HUDEP-2 (cell line): ENCODE measurements around the gene SLC6A9.
A peak's percentile ranks its signal among the peaks of the same experiment; 100 is the strongest.

Experiments used
- DNase-seq, 76 experiments: peaks; one replicate each; lab custom pipeline; 2025; ENCODE audit not compliant: unreplicated experiment in 76 of 76; lab: John Stamatoyannopoulos, UW

The SLC6A9 gene

DNA sequence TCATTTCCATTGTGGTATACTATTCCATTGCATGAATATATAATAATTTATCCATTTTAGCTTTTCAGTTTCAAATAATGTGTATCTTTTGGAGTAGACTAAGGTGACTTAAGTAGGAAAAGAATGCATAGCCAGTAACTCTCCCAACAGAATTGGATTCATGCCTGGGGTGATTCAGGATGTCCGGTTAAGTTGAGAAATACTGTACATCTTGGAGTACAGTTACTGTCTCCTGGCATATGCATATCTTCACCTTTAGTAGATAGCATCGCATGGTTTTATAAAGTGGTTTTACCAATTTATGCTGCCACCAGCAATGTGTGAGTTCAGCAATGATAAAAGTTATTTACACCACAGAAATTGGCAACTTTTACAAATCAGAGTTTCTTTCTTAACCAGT is 18.6 kb upstream of the SLC6A9 start:
- DNase-seq: no peak

DNA sequence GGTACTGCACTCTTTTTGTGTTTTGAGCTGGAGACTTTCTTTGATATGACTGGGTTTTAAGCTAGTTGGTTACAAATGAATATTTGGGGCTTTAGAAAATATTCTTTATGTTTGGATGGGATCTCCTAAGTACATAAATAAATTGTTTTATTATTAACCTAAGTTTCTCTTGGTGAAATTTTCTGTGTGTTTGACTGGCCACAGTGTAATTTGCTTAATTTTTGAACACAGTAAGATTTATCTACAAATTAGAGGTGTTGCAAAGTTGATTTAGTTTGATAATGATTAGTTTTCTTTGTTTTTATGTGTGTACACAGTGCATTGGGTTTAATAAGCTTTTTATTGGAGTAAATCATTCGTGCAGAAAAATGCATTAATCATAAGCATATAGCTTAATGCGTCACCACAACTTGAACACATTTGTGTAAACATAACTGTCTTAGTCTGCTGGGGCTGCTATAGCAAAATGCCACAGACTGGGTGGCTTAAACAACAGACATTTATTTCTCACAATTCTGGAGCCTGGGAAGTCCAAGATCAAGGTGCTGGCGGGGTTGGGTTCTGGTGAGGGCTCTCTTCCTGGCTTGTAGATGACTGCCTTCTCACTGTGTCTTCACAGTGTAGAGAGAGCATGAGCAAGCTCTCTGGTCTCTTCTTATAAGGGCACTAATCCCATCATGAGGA is 17.4 kb upstream of the SLC6A9 start:
- DNase-seq: no peak

DNA sequence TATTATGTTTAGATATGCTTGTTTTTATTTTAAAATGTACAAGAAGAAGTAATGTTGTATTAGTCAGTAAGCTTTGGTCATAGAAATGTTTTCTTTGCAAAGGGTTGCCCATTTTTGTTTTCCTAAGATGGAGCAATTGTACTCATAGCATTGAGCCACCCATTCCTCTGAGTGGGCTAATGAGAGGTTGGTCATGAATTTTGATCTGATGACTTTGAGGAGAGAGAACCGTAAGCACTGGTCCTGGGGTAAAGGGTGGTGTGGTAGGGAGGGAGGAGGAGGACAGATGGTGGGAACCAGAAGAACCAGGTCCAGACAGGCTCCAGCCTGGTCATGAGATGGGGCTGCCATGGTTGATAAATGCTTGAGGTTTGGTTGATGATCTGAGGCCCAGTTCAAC is 15.9 kb upstream of the SLC6A9 start:
- DNase-seq: no peak

DNA sequence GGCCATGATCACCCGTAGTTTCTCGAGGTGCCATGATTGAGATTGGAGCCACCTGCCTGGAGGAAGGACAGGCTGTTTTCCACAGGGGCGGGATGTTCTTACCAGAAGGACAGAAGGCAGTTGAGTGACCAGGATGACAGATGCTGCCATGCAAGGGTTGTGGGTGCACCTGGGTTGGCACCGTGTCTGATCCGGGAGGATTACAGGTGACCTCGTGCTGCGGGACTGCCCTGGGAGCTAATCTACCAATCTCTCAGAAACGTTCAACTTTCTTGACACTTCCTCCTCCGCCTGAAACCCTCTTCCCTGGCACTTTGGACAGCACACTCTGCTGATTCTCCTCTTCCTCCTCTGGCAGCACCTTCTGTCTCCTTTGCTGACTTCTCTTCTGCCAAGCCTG is 13.8 kb upstream of the SLC6A9 start:
- DNase-seq: no peak

DNA sequence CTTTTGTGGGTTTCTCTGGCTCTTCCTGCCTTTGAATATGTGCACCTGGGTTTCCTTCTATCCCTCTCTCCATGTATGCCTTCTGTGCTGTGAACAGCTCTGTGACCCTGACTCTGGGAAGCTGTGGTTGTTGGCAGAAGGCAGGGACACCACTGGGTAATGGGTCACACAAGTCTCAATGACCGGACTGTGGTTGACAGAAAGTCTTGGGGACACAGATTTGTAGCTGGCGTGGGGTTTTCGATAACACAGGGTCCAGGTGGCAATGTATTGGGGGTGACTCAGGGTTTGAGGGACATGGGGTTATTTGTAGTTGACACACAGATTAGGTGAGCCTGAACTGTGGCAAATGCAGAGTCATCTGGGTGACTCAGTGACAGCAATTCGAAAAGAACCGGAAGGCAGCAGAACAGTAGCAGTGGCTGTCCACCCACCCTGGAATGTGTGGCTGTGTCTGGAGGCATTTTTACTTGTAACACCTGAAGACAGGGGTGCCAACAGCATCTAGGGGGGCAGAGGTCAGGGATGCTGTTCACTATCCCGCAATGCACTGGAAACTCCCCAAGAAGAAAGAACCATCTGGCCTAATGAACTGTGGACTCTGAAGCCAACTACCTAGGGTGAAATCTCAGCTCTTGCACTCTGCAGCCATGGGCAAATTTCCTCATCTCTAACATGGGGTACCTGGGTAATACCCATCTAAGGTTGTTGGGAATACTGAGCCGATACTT is 13.0 kb upstream of the SLC6A9 start:
- DNase-seq: no peak

DNA sequence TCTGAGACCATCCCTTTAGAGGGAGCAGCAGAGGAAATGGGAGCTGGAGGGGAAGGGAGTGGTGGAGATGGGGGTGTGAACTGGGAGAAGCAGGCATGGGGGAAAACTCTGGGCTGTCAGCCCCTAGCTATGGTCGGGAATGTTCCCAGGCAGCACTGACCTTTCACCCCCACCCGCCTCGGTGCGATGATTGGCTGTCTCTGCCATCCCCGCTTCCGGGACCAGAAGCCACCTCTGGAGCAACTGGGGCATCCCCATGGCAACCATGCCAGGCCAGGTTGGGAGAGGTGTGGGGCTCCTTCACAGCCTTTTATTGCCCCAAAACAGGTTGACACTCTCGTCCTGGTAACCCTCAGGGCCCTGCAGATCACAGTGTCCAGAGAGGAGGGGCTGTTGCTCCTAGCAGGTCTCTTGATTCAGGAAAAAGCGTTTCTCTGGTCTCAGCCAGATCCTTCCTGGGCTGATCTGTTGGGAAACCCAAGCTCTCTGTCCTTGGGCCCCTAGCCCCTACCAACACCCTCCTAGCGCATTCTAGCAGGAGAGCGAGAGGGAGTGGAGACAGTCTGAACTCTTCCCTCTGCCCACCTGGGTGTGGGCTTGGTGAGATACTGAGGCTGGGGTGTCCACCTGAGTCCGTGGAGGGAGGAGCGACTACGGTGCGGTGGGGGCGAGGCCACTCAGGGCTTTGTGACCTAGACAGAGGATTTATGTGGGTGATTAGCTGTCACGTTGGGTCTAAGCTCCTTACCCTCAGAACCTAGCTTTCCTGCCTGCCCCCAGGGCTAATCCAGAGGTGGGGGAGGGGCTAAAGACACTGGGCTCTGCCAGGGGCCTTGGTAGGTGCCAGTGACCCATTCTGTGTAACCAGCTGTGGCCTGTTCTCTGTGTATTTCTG is 12.2 kb upstream of the SLC6A9 start:
- DNase-seq: no peak

DNA sequence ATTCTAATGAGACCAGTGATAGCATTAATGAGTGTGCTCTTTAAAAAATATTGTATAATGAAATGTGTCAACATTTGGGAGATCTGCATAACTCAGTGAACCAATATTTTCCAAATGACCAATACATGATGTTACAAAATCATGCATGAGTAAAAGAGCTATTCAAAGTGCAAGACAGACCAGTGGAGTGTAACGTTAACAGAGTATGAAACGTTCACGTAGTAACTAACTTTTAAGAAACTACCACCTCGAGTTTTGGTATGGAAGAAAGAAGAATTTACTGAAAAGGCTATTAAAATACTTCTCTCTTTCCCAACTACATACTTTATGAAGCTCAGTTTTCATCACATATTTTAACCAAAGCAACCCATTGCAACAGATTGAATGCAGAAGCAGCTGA is 9.6 kb upstream of the SLC6A9 start:
- no peak for DNase-seq

DNA sequence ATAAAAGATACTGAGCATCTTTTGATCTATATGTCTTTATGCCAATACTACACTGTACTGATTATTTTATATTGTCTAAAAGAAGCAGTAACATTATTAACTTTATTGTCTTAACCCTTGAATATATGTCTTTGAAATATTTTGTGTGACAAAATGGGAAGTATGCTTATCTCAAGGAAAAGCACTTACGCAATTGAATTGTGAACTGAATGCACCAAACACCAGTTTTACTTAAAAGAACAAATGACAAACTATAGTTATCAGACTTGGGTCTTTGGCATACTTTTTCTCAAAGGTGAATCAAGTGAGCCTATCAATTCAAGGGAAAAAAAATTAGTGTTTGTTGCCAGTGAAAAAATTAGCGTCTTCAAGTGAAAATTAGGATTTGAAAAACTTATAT is 9.2 kb upstream of the SLC6A9 start:
- no peak for DNase-seq

DNA sequence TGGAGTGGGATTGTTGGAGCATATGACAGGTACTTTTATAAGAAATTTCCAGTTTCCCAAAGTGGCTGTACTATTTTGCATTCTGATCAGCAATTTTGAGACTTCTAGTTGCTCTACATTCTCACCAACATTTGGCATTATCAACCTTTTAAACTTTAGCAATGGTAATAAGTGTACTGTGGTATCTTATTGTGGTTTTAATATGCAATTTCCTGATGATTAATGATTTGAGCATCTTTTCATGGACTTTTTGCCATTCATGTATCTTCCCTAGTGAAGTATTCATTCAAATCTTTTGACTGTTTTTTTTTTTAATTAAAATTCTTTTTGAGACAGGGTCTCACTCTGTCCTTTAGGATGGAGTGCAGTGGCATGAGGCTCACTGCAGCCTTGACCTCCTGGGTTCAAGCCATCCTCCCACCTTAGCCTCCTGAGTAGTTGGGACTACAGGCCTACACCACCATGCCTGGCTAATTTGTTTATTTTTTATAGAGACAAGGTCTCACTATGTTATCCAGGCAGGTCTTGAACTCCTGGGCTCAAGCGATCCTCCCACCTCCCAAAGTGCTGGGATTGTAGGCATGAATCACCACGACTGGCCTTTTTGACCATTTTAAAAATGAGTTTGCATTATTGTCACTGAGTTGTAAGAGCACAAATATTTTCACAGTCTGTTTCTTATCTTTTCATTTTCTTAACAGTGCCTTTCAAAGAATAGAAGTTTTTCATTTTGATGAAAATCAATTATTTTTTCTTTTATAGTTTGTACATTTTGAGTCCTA is 7.8 kb upstream of the SLC6A9 start:
- DNase-seq: no peak

DNA sequence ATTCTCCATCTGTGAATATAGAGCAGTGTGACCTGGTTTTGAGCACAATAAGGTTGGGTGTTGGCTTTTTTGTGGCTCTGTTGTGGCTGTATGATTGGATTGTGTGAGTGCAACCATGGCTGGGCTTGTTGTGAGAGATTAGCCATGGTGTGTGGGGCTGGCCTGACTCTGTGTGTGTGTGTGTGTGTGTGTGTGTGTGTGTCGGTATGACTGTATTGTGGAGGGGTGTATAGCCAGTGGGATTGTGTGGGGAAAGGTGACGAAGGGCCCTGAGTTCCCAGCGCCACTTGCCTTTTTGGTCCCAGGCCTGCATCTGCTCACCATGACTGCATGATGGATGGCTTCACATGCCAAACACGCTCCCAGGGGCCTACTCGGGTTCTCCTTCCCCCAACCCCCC is 5.9 kb upstream of the SLC6A9 start:
- DNase-seq: peak in 72 of 76 experiments; percentile 28 to 89 (median 68)

DNA sequence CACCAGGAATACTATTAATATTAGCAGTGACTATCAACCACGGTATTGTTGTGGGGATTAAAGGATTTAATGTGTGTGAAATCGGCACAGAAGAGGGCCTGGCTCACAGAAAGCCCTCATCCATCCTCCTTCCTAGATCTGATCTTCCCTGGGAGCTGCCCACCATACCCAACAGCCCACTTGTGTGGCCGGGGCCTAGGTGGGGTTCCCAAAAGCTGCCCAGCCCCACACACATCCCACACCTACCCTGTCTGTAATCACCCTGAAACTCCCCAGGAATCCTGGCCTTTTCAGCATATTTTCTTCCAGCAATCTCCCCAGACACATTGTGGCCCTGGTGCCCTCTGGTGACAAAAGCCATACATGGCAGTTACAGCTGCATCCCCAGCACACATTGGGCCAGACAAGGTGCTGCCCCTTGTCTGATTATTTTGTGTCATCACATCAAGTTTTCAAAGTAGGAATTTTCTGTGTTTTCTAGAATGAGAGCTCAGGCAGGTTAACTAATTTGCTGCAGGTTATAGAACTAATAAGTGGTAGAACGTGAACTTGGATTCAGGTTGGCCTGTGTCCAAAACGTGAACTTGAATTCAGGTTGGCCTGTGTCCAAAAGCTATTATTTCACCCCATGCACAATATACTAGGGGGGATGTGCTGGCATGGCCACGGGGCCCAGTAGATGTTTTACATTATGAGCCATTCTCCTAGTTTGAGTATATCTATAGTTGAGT is 5.3 kb upstream of the SLC6A9 start:
- DNase-seq: peak in 72 of 76 experiments; percentile 52 to 91 (median 79)

DNA sequence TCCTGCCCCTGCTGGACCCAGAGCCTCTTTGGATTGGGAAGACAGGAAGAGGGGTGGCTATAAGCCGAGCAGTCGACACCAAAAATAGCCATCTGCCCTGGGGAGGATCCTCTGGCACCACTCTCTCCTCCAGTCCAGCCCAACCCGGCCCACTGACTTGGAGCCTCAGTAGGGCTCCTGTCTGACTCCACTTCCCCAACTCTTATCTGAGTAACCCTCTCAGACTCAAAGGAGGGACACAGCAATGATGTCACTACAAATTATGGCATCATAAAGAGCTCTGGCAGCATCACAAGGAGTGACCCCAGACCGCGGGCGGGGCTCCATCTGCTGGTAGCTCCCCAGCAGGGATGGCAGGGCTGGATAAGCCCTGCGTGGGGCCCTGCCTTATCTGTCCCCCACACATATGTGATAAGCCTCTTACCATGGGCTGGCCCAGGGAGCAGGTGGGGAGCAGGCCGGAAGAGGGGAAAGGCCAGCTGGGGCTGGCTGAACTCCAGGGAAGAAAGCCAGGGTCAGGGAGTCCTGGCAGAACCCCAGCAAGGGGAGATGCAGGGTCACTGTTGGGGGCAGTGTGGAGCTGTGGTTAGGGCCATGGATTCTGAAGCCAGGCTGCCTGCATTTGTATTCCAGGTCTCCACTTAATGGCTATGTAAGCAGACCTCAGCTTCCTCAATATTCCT is 4.6 kb upstream of the SLC6A9 start:
- peak in 75 of 76 experiments; percentile 80 to 99 (median 95) for DNase-seq

DNA sequence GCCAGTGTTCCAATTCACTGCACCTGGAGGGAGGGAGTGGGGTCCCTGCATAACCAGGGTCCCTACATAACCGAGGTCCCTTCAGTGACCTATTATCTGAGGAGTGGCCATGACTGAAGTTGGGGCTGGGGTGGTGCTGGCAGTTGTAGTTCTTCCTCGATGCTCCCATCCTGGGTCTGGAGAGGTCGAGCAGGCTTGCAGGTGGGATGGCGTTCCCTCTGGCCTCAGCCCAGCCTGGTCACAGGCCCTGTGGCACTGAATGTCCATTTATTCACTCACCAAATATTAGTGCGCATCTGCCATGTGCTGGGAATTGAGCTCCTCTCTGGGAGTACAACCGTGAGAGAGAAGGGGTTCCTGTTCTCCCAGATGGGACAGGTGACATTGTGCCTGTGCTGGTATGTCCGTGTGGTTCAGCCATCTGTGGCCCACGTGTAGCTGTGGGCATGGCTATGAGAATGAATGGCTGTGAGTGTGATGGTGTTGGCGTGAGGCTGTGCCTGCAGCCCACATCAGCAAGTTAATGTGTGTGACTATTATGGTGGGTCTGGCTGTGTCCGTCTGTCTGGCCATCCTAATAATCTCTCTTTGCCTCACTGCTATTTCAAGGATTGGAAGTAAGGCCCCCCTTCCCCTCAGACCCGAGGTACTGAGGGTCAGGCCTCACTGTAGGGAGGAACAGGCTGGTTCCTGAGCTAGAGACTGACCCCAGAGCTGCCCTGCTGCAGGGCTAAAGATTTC is 3.9 kb upstream of the SLC6A9 start:
- peak in 3 of 76 experiments; percentile 46 to 64 (median 59) for DNase-seq

DNA sequence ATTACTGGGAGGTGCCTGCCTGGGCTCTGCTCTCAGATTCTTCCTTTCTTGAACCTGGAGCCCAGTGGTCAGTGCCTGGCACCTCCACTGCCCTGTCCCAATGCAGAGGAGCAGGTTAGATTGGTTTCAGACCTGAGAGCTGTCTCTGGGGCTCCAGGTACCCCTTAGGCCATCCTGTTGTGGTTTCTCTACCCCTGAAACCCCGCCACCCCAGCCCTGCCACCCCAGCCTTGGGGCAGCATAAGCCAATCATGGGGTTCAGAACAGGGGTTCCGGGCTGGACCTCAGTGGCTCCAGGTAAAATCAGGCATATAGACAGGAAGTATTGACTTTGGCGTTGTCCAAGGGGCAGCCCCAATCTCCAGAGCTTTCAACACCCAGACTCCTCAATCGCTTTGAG is 3.2 kb upstream of the SLC6A9 start:
- peak in 1 of 76 experiments; percentile 40 for DNase-seq

DNA sequence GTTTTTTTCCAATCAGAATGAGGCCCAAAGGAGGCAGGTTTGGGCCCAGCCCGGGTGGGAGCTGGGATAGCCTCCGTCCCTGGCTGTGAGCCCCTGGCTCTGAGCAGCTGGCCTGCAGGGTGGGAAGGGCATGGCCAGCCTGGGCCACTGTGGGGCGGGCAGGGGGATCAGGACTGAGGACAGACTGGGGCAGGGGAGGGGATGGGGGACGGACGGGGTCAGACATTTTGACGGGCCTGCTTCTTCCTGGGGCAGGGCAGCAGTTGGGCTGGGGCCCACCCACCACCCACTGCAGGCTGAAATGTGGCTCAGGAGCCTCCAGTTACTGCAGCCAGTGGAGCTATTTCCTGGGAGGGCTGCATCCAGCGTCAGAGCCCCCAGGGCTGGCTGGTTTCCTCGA is 2.5 kb upstream of the SLC6A9 start:
- DNase-seq: no peak

DNA sequence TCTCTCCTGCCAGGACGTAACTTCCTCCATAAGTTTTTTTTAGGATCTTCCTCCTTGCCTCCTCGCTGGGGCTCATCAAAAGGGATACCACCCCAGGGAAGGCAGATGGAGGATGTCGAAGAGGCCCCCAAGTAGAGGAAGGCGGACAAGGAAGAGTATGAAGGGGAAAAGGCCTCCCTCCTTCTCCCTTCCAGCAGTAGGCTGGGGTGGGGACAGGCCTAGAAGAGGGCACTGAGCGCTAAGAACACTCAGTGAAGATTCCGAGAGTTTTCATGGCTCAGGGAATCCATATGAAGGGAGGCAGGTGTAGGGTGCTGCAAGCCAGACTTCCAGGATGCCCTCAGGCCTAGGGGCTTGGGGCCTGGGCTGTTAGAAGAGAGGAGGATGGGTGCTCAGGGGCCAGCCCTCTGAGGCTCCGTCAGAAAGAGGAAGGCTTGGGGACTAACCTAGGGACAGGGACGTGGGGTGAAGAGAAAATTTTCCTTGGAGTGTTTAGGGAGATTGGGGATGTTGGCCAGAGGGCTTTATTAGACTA is 1.8 kb upstream of the SLC6A9 start:
- no peak for DNase-seq

DNA sequence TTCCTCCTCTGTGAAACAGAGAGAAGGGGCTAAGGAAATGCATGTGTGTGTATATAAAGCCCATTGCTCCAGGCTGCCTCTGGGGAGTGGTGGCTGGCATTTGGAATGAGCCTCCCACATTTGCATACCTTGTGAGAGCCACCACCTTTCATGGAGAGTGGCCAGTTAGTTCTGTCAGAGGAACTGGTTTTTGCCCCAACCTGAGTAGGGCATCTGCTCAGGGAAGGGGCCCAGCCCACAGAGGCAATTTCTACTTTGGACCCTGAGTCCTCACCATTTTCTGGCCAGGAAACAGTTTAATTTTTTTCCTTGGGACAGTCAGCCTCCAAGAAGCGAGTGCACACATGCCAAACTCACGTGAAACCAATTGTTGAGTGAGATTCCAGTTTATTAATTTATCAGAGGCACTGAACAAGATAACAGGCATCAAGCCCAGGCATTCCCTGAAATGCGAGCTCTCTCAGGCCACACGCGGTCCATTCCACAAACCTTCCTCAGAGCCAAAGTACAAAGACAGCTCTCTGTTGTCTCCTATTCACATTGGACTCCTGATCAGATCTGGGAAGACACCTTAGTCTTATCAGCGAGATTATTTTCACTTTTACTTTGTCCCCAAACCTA is 1.0 kb upstream of the SLC6A9 start:
- DNase-seq: peak in 1 of 76 experiments; percentile 9
